ENCODE data around the gene TMEM114. TPM values are rescaled to one million over a fixed set of nuclear protein-coding genes. Genes with fewer than 3 reads are reported as not detected.
"Not testable (repeated sequence)": the region's sequence is repeated elsewhere in the genome, so short reads cannot be mapped to it uniquely, and the experiment has no call there.

TMEM114 gene
- total RNA-seq, 4 donors from 2014 or later = not detected

DNA sequence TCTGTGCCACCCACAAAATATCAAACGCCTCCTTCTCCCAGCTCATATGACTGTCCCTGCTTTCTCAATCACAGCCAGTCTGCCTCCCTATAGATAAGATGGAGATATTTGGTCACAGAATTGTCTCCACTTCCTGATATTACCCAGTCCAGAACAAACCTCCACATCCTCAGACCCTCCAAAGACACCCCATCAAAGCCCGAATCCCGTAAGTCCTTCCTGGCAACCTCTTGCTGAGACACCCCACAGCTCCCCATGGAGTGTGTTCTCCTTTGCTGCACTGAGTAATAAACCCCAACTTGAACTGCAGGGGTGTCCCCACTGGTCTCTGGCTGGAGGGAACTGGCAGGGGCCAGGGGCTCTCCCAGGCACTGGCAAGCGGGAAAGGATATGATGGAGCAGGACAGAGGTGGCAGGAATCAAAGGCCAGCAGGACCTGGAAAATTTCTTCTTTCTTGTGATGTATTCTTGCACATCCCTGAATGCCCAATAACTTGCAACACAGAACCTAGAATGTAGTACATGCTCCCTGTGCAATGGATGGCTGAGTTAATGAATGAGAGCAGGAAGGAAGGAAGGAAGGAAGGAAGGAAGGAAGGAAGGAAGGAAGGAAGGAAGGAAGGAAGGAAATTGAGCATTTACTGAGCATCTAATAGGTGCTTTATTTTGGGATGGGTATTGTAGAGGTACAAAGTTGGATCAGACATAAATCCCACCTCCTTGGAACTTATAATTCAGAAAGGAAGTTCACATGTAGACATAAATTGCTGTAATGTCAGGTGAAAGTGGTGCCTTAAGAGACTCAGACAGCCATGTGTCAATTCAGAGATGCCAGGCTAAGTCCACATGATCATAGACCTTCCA lies 13.9 kb downstream of the TMEM114 start:
- DNase-seq (ENCODE audit: low spot score) (no peak), ATAC-seq (ENCODE audit: low FRiP score) (no peak)
- TF ChIP-seq, protein P1, sequence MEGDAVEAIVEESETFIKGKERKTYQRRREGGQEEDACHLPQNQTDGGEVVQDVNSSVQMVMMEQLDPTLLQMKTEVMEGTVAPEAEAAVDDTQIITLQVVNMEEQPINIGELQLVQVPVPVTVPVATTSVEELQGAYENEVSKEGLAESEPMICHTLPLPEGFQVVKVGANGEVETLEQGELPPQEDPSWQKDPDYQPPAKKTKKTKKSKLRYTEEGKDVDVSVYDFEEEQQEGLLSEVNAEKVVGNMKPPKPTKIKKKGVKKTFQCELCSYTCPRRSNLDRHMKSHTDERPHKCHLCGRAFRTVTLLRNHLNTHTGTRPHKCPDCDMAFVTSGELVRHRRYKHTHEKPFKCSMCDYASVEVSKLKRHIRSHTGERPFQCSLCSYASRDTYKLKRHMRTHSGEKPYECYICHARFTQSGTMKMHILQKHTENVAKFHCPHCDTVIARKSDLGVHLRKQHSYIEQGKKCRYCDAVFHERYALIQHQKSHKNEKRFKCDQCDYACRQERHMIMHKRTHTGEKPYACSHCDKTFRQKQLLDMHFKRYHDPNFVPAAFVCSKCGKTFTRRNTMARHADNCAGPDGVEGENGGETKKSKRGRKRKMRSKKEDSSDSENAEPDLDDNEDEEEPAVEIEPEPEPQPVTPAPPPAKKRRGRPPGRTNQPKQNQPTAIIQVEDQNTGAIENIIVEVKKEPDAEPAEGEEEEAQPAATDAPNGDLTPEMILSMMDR (IDR thresholded peaks at IDR 0.05) = no peak

DNA sequence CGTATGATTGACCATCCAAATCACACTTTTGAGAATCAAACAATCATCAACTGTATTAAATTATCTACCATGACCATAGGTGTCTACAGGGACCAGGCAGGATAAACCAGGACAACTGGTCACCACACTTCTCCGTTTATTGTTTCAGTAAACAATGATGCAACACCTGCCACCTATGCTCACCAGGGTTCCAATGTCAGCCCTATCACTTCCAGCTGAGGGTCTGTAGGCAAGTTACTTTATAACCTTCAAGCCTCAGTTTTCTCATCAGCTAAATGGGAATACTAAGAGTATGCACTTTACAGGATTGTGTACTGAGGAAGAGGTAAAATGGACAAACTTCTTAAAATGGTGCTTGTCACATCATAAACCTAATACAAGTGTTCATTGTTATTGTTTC lies 14.9 kb downstream of the TMEM114 start:
- ATAC-seq (ENCODE audit: low FRiP score) (no peak), DNase-seq (ENCODE audit: low spot score) (no peak)
- TF ChIP-seq, protein P1 (IDR thresholded peaks at IDR 0.05) = no peak

DNA sequence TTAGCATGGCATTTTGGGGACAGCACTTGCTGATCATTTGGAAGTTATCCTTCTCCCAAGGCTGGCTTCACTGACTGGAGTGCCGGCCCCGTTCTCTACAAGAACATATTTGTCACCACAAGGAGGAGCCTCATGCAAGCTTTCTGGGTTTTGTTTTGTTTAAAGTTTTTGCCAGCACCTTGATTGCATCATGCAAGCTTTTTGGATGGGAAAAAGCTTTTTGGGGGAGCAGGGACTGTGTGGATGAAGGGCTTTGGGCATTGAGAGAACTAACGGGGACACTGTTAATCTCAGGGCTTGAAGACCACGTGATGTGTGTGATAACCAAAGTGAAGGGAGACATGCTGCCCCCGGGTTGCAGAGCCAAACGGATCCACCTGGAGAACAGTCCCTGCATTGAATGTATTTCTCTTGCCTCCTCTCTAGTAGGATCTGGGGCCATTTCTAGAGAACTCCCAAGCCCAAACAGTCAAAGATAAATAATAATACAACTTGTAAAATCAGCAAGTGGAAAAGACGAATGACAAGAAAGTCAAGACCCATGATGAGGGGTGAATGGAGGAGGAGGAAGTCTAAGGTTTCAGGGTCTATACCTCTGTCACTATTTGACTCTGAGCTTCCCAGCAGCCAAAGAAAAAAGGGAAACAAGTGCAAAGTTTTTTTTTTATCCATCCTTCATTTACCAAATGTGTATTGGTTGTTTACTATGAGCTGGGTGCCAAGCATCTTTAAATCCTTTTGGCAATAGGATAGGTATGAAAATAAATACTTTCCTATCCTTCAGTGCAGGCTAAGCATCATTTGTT lies 17.2 kb downstream of the TMEM114 start:
- ATAC-seq (ENCODE audit: low FRiP score) (no peak), DNase-seq (ENCODE audit: low spot score) (no peak)
- TF ChIP-seq, protein P1 (IDR thresholded peaks at IDR 0.05) = no peak

DNA sequence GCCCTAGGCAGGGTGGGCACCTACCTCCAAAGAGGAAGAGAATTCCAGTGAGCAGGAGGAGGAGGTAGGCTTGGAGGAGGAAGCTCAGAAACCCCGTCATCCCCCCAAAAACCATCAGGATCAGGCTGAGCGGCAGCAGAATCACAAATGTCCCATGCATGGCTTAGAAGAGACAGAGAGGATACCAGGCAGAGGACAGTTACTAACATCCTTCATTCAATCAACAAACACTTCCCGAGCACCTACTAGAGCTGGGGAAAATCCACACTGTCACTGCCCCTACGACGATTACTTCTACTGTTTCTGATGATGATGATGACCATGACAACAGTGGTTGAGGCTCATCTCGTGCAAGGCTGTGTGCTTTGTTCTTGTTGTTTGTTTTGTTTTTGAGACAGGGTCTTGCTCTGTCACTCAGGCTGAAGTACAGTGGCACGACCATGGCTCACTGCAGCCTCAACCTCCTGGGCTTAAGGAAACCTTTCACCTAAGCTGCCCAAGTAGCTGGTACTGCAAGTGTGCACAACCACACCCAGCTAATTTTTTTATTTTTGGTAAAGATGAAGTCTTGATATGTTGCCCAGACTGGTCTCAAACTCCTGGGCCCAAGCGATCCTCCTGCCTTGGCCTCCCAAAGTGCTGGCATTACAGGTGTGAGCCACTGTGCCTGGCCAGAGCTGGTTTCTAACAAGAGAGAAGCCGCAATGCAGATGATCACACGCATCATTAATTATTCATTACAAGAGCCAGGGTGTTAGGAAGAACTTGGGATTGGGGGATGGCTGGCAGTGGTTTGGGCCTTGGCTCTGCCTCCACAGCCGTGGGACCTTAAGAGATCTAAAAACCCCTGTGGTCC lies 18.0 kb downstream of the TMEM114 start:
- TF ChIP-seq, protein P1 (IDR thresholded peaks at IDR 0.05) = no peak
- DNase-seq (ENCODE audit: low spot score) (no peak), ATAC-seq (ENCODE audit: low FRiP score) (no peak)

DNA sequence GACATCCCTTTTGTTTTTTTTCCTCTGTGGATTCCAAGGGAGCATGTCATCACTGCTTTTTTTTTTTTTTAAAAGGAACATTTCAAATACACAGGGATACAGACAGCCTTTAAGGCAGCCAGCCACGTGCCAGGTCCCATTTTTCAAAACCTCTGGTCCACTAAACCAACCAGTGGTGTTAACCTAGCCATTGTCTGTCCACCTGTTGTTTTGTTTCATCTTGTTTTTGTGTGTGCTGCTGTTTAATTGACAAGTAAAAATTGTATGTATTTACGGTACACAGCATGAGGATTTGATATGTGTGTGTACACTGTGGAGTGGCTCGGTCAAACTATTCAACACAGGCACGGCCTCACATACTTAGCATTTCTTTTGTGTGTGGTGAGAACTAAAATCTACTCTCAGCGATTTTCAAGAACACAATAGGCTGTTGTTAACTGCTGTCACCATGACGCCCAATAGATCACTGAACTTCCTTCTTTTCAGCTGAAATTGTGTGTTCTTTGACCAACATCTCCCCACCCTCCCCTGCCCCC lies 19.2 kb downstream of the TMEM114 start:
- DNase-seq (ENCODE audit: low spot score) = no peak
- ATAC-seq (ENCODE audit: low FRiP score) = no peak
- TF ChIP-seq, protein P1 (IDR thresholded peaks at IDR 0.05) = no peak

DNA sequence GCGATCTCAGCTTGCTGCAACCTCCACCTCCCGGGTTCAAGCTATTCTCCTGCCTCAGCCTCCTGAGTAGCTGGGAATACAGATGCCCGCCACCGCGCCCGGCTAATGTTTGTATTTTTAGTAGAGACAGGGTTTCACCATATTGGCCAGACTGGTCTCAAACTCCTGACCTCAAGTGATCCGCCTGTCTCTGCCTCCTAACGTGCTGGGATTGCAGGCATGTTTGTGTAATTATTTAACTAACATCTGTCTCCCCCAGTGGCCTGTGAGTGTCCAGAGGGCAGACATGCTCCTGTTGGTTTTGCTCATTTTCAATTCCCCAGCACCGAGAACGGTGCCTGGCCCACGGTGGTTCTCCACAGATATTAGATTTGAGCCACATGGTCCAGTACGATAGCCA lies 19.9 kb downstream of the TMEM114 start:
- ATAC-seq (ENCODE audit: low FRiP score); DNase-seq (ENCODE audit: low spot score): not testable (repeated sequence)

Measured in omental fat pad (tissue), 4 donors.